ENCODE results near the gene SLC1A7.

DNA sequence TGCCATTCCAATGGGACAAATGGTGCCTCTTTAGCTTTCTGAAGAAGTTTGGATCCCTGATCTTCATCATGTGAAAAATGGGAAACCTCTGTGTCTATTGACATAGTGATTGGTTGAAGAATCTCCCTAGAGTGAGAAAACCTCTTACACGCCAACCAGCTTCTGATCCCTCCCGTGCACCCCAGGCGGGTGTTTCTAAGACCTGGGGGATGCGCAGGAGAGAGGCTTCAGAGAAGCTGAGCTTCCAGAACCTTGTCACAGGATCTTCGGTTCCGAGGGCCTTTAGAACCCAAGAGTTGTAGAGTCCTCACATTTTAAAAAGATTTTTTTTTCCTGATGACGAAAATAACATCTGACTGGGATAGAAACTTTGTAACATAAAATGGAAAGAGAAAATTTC, 69.2 kb downstream of the SLC1A7 start:
- TF ChIP-seq, protein P1, sequence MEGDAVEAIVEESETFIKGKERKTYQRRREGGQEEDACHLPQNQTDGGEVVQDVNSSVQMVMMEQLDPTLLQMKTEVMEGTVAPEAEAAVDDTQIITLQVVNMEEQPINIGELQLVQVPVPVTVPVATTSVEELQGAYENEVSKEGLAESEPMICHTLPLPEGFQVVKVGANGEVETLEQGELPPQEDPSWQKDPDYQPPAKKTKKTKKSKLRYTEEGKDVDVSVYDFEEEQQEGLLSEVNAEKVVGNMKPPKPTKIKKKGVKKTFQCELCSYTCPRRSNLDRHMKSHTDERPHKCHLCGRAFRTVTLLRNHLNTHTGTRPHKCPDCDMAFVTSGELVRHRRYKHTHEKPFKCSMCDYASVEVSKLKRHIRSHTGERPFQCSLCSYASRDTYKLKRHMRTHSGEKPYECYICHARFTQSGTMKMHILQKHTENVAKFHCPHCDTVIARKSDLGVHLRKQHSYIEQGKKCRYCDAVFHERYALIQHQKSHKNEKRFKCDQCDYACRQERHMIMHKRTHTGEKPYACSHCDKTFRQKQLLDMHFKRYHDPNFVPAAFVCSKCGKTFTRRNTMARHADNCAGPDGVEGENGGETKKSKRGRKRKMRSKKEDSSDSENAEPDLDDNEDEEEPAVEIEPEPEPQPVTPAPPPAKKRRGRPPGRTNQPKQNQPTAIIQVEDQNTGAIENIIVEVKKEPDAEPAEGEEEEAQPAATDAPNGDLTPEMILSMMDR (IDR thresholded peaks at IDR 0.05; ENCODE audit: low read depth, low read length, poor library complexity, severe bottlenecking): no peak
- no peak for TF ChIP-seq EZH2phosphoT487 (IDR thresholded peaks at IDR 0.05; ENCODE audit: borderline replicate concordance, low read length)
